B cell (primary cell): Measurements from ENCODE around the gene PIK3R1. TPM values are rescaled to one million over a fixed set of nuclear protein-coding genes. Genes with fewer than 3 reads are reported as not detected.

Experiments used
- ATAC-seq: fragments of 200-7000 bp; cut with Tn5 transposase; one replicate; pipeline ENCODE4 v1.10.0; 2021; ENCODE audit warnings: low read depth, mild to moderate bottlenecking, moderate number of reproducible peaks, moderate library complexity
- CTCF ChIA-PET: fragments of 350-600 bp; sonication (Branson Sonifier 250); formaldehyde crosslinking; loops from one replicate; lab custom pipeline; 2021; ENCODE audit warnings: antibody characterized with exemption, inconsistent platforms; lab: Charles Lee
- POLR2A ChIA-PET: fragments of 350-600 bp; sonication (Branson Sonifier 250); formaldehyde crosslinking; loops from one replicate; lab custom pipeline; 2021; ENCODE audit warnings: antibody characterized with exemption; lab: Charles Lee
- DNase-seq: peaks from one replicate; pipeline ENCODE4 v3.0.0; 2013
- H2AFZ ChIP-seq: 2 replicates; pipeline ENCODE4 v1.6.1; 2012; ENCODE audit warnings: mild to moderate bottlenecking, low read depth, low read length; ENCODE audit not compliant: insufficient read depth, poor library complexity, severe bottlenecking
- H3K27ac ChIP-seq, 2 donors: 1 replicate in 1 of 2; 2 replicates in 1 of 2; pipeline ENCODE4 v1.5.1; 2012 to 2013; ENCODE audit warnings: low read length in 2 of 2, mild to moderate bottlenecking in 2 of 2, moderate library complexity in 1 of 2
- H3K27me3 ChIP-seq, 4 experiments: fragments of 200-600 bp in 1 of 4; sonication (generic) in 1 of 4; replicated peaks in 1 of 4; 1 replicate in 2 of 4; 2 replicates in 2 of 4; pipeline versions ENCODE4 v1.6.1 to v1.7.0; 2013 to 2016; ENCODE audit warnings: low read length in 3 of 4, mild to moderate bottlenecking in 2 of 4, mixed read lengths in 1 of 4, moderate library complexity in 1 of 4; ENCODE audit not compliant: insufficient read depth in 4 of 4, control insufficient read depth in 3 of 4; ENCODE audit errors: control extremely low read depth in 1 of 4
- H3K36me3 ChIP-seq, 2 experiments: replicated peaks in 1 of 2; 1 replicate in 1 of 2; 2 replicates in 1 of 2; pipeline versions ENCODE4 v1.6.1 to v1.7.1; 2013; ENCODE audit warnings: low read length in 1 of 2; ENCODE audit not compliant: insufficient read depth in 2 of 2, control insufficient read depth in 1 of 2; ENCODE audit errors: control extremely low read depth in 1 of 2, extremely low read depth in 1 of 2
- H3K4me1 ChIP-seq, 2 donors: fragments of 200-600 bp in 1 of 2; sonication (generic) in 1 of 2; 1 replicate in 1 of 2; 2 replicates in 1 of 2; pipeline versions ENCODE4 v1.5.1 to v1.6.1; 2013 to 2017; ENCODE audit warnings: low read length in 2 of 2; ENCODE audit not compliant: control insufficient read depth in 2 of 2, insufficient read depth in 2 of 2
- H3K4me2 ChIP-seq: replicated peaks from 2 replicates; pipeline ENCODE3; 2012; ENCODE audit warnings: mild to moderate bottlenecking, low read depth, low read length; ENCODE audit not compliant: poor library complexity, severe bottlenecking
- H3K4me3 ChIP-seq, 5 experiments: fragments of 200-600 bp in 1 of 5; sonication (generic) in 1 of 5; 1 replicate in 3 of 5; 2 replicates in 2 of 5; pipeline versions ENCODE4 v1.5.1 to v1.7.0; 2011 to 2016; ENCODE audit warnings: low read length in 4 of 5, mild to moderate bottlenecking in 4 of 5, low read depth in 2 of 5, control low read depth in 1 of 5, moderate library complexity in 1 of 5; ENCODE audit not compliant: insufficient read depth in 1 of 5; ENCODE audit errors: control extremely low read depth in 1 of 5, extremely low read depth in 1 of 5
- H3K79me2 ChIP-seq: fragments of 200-600 bp; sonication (generic); one replicate; pipeline ENCODE4 v1.6.0; 2016; ENCODE audit warnings: low read length; ENCODE audit not compliant: control insufficient read depth, insufficient read depth
- H3K9ac ChIP-seq: fragments of 200-600 bp; sonication (generic); 2 replicates; pipeline ENCODE4 v1.6.1; 2017; ENCODE audit warnings: mild to moderate bottlenecking, low read length, moderate library complexity
- H3K9me3 ChIP-seq, 3 donors: one replicate each; pipeline versions ENCODE4 v1.6.1 to v1.7.1; 2013; ENCODE audit warnings: low read length in 2 of 3; ENCODE audit not compliant: control insufficient read depth in 2 of 3, insufficient read depth in 1 of 3; ENCODE audit errors: control extremely low read depth in 1 of 3
- H4K20me1 ChIP-seq: 2 replicates; pipeline ENCODE4 v1.6.0; 2012; ENCODE audit warnings: mild to moderate bottlenecking, low read length; ENCODE audit not compliant: insufficient read depth, control insufficient read depth, poor library complexity, severe bottlenecking
- H3K27ac Mint-ChIP-seq: one replicate; pipeline ENCODE4 v1.8.0; 2021; ENCODE audit warnings: mixed read lengths
- H3K27me3 Mint-ChIP-seq: one replicate; pipeline ENCODE4 v1.8.0; 2021; ENCODE audit warnings: mixed read lengths
- H3K4me1 Mint-ChIP-seq: one replicate; pipeline ENCODE4 v1.8.0; 2021; ENCODE audit warnings: mixed read lengths
- H3K4me3 Mint-ChIP-seq: one replicate; pipeline ENCODE4 v1.8.0; 2021; ENCODE audit warnings: mixed read lengths
- H3K9me3 Mint-ChIP-seq: one replicate; pipeline ENCODE4 v1.8.0; 2022; ENCODE audit warnings: mixed read lengths; ENCODE audit not compliant: insufficient read depth
- CTCF ChIP-seq: fragments of 200-600 bp; IDR thresholded peaks from one replicate; pipeline ENCODE4 v1.8.0; 2022; ENCODE audit warnings: antibody characterized with exemption, mild to moderate bottlenecking
- EZH2 ChIP-seq: IDR thresholded peaks from 2 replicates; pipeline ENCODE4 v1.6.1; 2012; ENCODE audit warnings: borderline replicate concordance, low read depth, mild to moderate bottlenecking, moderate library complexity, low read length; ENCODE audit not compliant: insufficient read depth, poor library complexity, severe bottlenecking
- WGBS: methylation state at CpG from one replicate; pipeline ENCODE4 v1.1.5; 2013; ENCODE audit warnings: missing lambda C conversion rate; ENCODE audit not compliant: insufficient coverage; 5-methylcytosine and 5-hydroxymethylcytosine counted together
- intact Hi-C: fragments of 100-400 bp; cut with micrococcal nuclease; formaldehyde crosslinking; loops from one replicate; pipeline ENCODE4 v1.10.0; 2022
- polyA plus RNA-seq: library from polyadenylated mRNA; depleted of rRNA; stranded (reverse); fragments of >200 nt; gene quantifications from 2 replicates; pipeline ENCODE4 v1.2.3, GENCODE V29; 2012
- total RNA-seq, 2 donors: library from RNA; stranded (reverse); fragments of 120-200 nt in 1 of 2; gene quantifications; 1 replicate in 1 of 2; 2 replicates in 1 of 2; pipeline versions ENCODE4 v1.2.3 to v1.2.4, GENCODE V29; 2013 to 2022

PIK3R1 gene
- total and polyA plus RNA-seq, 2 donors (not counting 1 experiment from before 2014, with no cell fraction given), result 5.6 to 63.8 TPM

- DNase-seq (no peak), ATAC-seq (no peak)
- intact Hi-C loops, result loop anchor here (5.0 kb wide), 1 partner anchor 35 kb away; the partner anchor contains the start of gene PIK3R1
- H3K4me3 Mint-ChIP-seq, result no peak overlapping the region
- H3K4me1 Mint-ChIP-seq, result peaks cover 4% of the 10 kb centered on the region
- POLR2A ChIA-PET, result no interaction called here
- Histone ChIP-seq H3K9ac (no peak overlapping the region), H3K27me3 (no peaks in the 10 kb centered on the region), H3K9me3 (peaks cover 0 to 2% (median 0%) of the 10 kb centered on the region in 3 donors), H3K36me3 (no peaks in the 10 kb centered on the region), H3K79me2 (no peaks in the 10 kb centered on the region), H4K20me1 (no peaks in the 10 kb centered on the region), H2AFZ (peak overlapping the region; percentile 28), H3K4me3 (no peak overlapping the region), H3K27ac (no peak overlapping the region), H3K4me2 (no peak overlapping the region), H3K4me1 (peaks cover 0 to 3% of the 10 kb centered on the region in 2 donors)
- no CpG with 5 or more reads among the region's 3 CpGs for WGBS
- no peak for TF ChIP-seq EZH2
- TF ChIP-seq CTCF, result no peak
- CTCF ChIA-PET, result interaction anchor here (0.6 to 1.4 kb wide), 3 partner anchors 34 to 382 kb away, joined by 3 to 4 read pairs (median 3); partner anchors contain the start of gene PIK3R1
- no peaks in the 10 kb centered on the region for H3K27me3 Mint-ChIP-seq
- H3K27ac Mint-ChIP-seq, result no peak overlapping the region
- no peaks in the 10 kb centered on the region for H3K9me3 Mint-ChIP-seq
Observed at GRCh38 chr5:68182534-68182933, 33.0 kb upstream of the PIK3R1 start.

- POLR2A ChIA-PET, result no interaction called here
- no peak for DNase-seq
- no peak overlapping the region for H3K27ac Mint-ChIP-seq
Observed at GRCh38 chr5:68187268-68188055, 28.1 kb upstream of the PIK3R1 start.

More at GRCh38 chr5:68187268-68188055, 28.1 kb upstream of the PIK3R1 start:
- Mint-ChIP-seq H3K9me3 (no peaks in the 10 kb centered on the region), H3K4me1 (peaks cover 4% of the 10 kb centered on the region), H3K27me3 (no peaks in the 10 kb centered on the region), H3K4me3 (no peak overlapping the region)
- TF ChIP-seq CTCF (no peak), EZH2 (no peak)
- peaks cover 0 to 3% of the 10 kb centered on the region in 2 donors for H3K4me1 ChIP-seq
- H3K9ac ChIP-seq, result no peak overlapping the region
- H3K9me3 ChIP-seq, result peaks cover 0 to 2% (median 0%) of the 10 kb centered on the region in 3 donors
- 82% methylated on average over 29 of the region's 34 CpGs for WGBS
- no peaks in the 10 kb centered on the region for H4K20me1 ChIP-seq
- CTCF ChIA-PET, result no interaction called here
- H3K27ac ChIP-seq, result no peak overlapping the region
- intact Hi-C loops, result no loop called here
- H3K4me2 ChIP-seq, result no peak overlapping the region
- H2AFZ ChIP-seq, result no peak overlapping the region
- no peaks in the 10 kb centered on the region for H3K36me3 ChIP-seq
- H3K27me3 ChIP-seq, result no peaks in the 10 kb centered on the region
- no peak overlapping the region for H3K4me3 ChIP-seq
- H3K79me2 ChIP-seq, result no peaks in the 10 kb centered on the region
- no peak for ATAC-seq
